Endothelial cell of umbilical vein (primary cell): Measurements from ENCODE around the gene CD83. TPM values are rescaled to one million over a fixed set of nuclear protein-coding genes. Genes with fewer than 3 reads are reported as not detected.

ENCODE experiments used
- BruUV-seq: library from RNA; stranded (reverse); fragments of 400-500 nt; replicated peaks from 2 replicates; lab custom pipeline; 2021; lab: Mats Ljungman, UMichigan
- CTCF ChIA-PET: fragments of 300-600, 350-600 bp; sonication (Branson Sonifier 250); formaldehyde crosslinking; loops from one replicate; lab custom pipeline; 2021; ENCODE audit warnings: antibody characterized with exemption, inconsistent platforms; lab: Charles Lee
- POLR2A ChIA-PET: fragments of 300-600, 350-600 bp; sonication (Branson Sonifier 250); formaldehyde crosslinking; loops from one replicate; lab custom pipeline; 2021; ENCODE audit warnings: antibody characterized with exemption, inconsistent platforms; lab: Charles Lee
- DNase-seq: peaks from one replicate; pipeline ENCODE4 v3.0.0-alpha.2; 2011; ENCODE audit warnings: low read depth, low spot score
- FAIRE-seq: peaks from 2 replicates; lab custom pipeline; 2011; peaks lifted over from hg19 to GRCh38; lab: Jason Lieb, UNC
- H2AFZ ChIP-seq: 2 replicates; pipeline ENCODE4 v1.6.0; 2012; ENCODE audit warnings: low read depth, low read length, control low read depth, inconsistent platforms
- H3K27ac ChIP-seq: 2 replicates; pipeline ENCODE4 v1.5.1; 2011; ENCODE audit warnings: low read depth, mild to moderate bottlenecking, control low read depth, low read length, moderate library complexity; ENCODE audit not compliant: insufficient read depth
- H3K27me3 ChIP-seq, 2 experiments: 2 replicates each; pipeline versions ENCODE4 v1.6.0 to v1.6.1; 2011; ENCODE audit warnings: low read length in 2 of 2, mixed read lengths in 1 of 2; ENCODE audit not compliant: control insufficient read depth in 2 of 2, insufficient read depth in 2 of 2
- H3K36me3 ChIP-seq, 2 experiments: 2 replicates in 1 of 2; 3 replicates in 1 of 2; pipeline ENCODE4 v1.5.1; 2011; ENCODE audit warnings: low read length in 2 of 2, mild to moderate bottlenecking in 1 of 2, moderate library complexity in 1 of 2; ENCODE audit not compliant: control insufficient read depth in 2 of 2, insufficient read depth in 2 of 2; ENCODE audit errors: extremely low read depth in 1 of 2
- H3K4me1 ChIP-seq: 3 replicates; pipeline ENCODE4 v1.5.1; 2011; ENCODE audit warnings: mild to moderate bottlenecking, low read length; ENCODE audit not compliant: control insufficient read depth, insufficient read depth; ENCODE audit errors: extremely low read depth
- H3K4me2 ChIP-seq: 2 replicates; pipeline ENCODE4 v1.6.1; 2011; ENCODE audit warnings: low read length, control low read depth, mixed read lengths; ENCODE audit not compliant: insufficient read depth
- H3K4me3 ChIP-seq, 3 experiments: fragments of 200-600 bp in 1 of 3; sonication (generic), shearing (Covaris generic) in 1 of 3; replicated peaks in 1 of 3; 2 replicates each; pipeline ENCODE4 v1.5.1; 2011 to 2016; ENCODE audit warnings: control low read depth in 3 of 3, low read length in 3 of 3, mild to moderate bottlenecking in 2 of 3, inconsistent platforms in 1 of 3, low read depth in 1 of 3, moderate library complexity in 1 of 3; ENCODE audit not compliant: insufficient read depth in 1 of 3
- H3K79me2 ChIP-seq: 2 replicates; pipeline ENCODE4 v1.6.0; 2012; ENCODE audit warnings: low read length, inconsistent platforms; ENCODE audit not compliant: control insufficient read depth, insufficient read depth
- H3K9ac ChIP-seq: replicated peaks from 2 replicates; pipeline ENCODE3; 2011; ENCODE audit warnings: low read length, control low read depth; ENCODE audit not compliant: insufficient read depth; ENCODE audit errors: extremely low read depth
- H3K9me1 ChIP-seq: replicated peaks from 3 replicates; pipeline ENCODE4 v1.6.0; 2011; ENCODE audit warnings: mild to moderate bottlenecking, low read length; ENCODE audit not compliant: control insufficient read depth, insufficient read depth; ENCODE audit errors: extremely low read depth
- H3K9me3 ChIP-seq: replicated peaks from 2 replicates; pipeline ENCODE4 v1.5.1; 2012; ENCODE audit warnings: low read length, inconsistent platforms; ENCODE audit not compliant: control insufficient read depth, insufficient read depth
- H4K20me1 ChIP-seq: replicated peaks from 2 replicates; pipeline ENCODE3; 2011; ENCODE audit warnings: mild to moderate bottlenecking, low read length; ENCODE audit not compliant: control insufficient read depth, insufficient read depth; ENCODE audit errors: extremely low read depth
- CTCF ChIP-seq, 2 donors: IDR thresholded peaks; 1 replicate in 1 of 2; 2 replicates in 1 of 2; pipeline ENCODE4 v1.5.1; 2011; ENCODE audit warnings: low read length in 2 of 2, mild to moderate bottlenecking in 2 of 2, moderate library complexity in 2 of 2, control low read depth in 1 of 2, inconsistent platforms in 1 of 2, low read depth in 1 of 2; ENCODE audit not compliant: insufficient read depth in 1 of 2; ENCODE audit errors: extremely low read depth in 1 of 2
- EZH2 ChIP-seq: IDR thresholded peaks from 2 replicates; pipeline ENCODE4 v1.6.1; 2012; ENCODE audit warnings: borderline replicate concordance, low read depth, mild to moderate bottlenecking, moderate library complexity, low read length, inconsistent platforms; ENCODE audit not compliant: severe bottlenecking
- FOS ChIP-seq: IDR thresholded peaks from 2 replicates; pipeline ENCODE4 v1.6.1; 2011; ENCODE audit warnings: mild to moderate bottlenecking, low read length, moderate library complexity, borderline replicate concordance; ENCODE audit not compliant: insufficient read depth
- GATA2 ChIP-seq: IDR thresholded peaks from 2 replicates; pipeline ENCODE4 v1.7.0; 2011; ENCODE audit warnings: low read depth, mild to moderate bottlenecking, moderate library complexity, mixed read lengths, low read length; ENCODE audit not compliant: insufficient read length, insufficient read depth
- JUN ChIP-seq: IDR thresholded peaks from 2 replicates; pipeline ENCODE4 v1.6.1; 2011; ENCODE audit warnings: borderline replicate concordance, low read depth; ENCODE audit not compliant: insufficient read length, insufficient read depth
- MAX ChIP-seq: IDR thresholded peaks from 2 replicates; pipeline ENCODE4 v1.6.1; 2011; ENCODE audit not compliant: insufficient read depth, insufficient read length
- MYC ChIP-seq: IDR thresholded peaks from one replicate; pipeline ENCODE4 v1.6.1; 2011; ENCODE audit warnings: mild to moderate bottlenecking, low read depth, low read length
- POLR2A ChIP-seq: IDR thresholded peaks from 2 replicates; pipeline ENCODE4 v1.6.1; 2012; ENCODE audit warnings: low read depth, mild to moderate bottlenecking, control low read depth, low read length
- POLR2AphosphoS5 ChIP-seq: IDR thresholded peaks from 2 replicates; pipeline ENCODE4 v1.6.1; 2012; ENCODE audit warnings: low read depth, mild to moderate bottlenecking, control low read depth, low read length, moderate library complexity; ENCODE audit not compliant: insufficient read depth
- dilution Hi-C: fragments of 300-500 bp; cut with MboI; formaldehyde crosslinking; loops from one replicate; pipeline ENCODE4 v1.15.0; 2019; ENCODE audit warnings: low sequenced_read_pairs; ENCODE audit not compliant: extremely low pct_ligation_motif_present
- intact Hi-C: fragments of 100-400 bp; cut with micrococcal nuclease; formaldehyde crosslinking; loops from one replicate; pipeline ENCODE4 v1.10.0; 2022
- polyA plus RNA-seq, 4 experiments: library from polyadenylated mRNA; depleted of rRNA in 3 of 4; stranded (reverse) in 3 of 4; unstranded in 1 of 4; fragments of >200 nt; gene quantifications; 2 replicates each; pipeline versions ENCODE4 v1.2.1 to v1.2.3, GENCODE V29; 2011 to 2012; ENCODE audit warnings: missing spikeins in 1 of 4
- total RNA-seq: library from RNA; stranded (reverse); gene quantifications from 2 replicates; pipeline ENCODE4 v1.2.3, GENCODE V29; 2021

The CD83 gene
- total and polyA plus RNA-seq, 2 donors (not counting 3 experiments of a cell fraction or from before 2014, with no cell fraction given) = 0.40 to 0.46 TPM

GRCh38 chr6:14086701-14087100 is 30.9 kb upstream of the CD83 start:
- Histone ChIP-seq H3K9me1 (no peaks in the 10 kb centered on the region), H3K79me2 (no peaks in the 10 kb centered on the region), H3K4me3 (no peak overlapping the region), H2AFZ (no peak overlapping the region), H3K4me2 (no peak overlapping the region), H3K27ac (no peak overlapping the region), H3K9me3 (no peaks in the 10 kb centered on the region), H3K36me3 (no peaks in the 10 kb centered on the region), H3K27me3 (no peaks in the 10 kb centered on the region), H3K9ac (no peak overlapping the region), H4K20me1 (no peaks in the 10 kb centered on the region), H3K4me1 (no peaks in the 10 kb centered on the region)
- no TSS peak for BruUV-seq
- TF ChIP-seq FOS (peak; percentile 13), POLR2AphosphoS5 (no peak)
- dilution Hi-C loops (no loop called here), intact Hi-C loops (no loop called here)
- ChIA-PET POLR2A (no interaction called here), CTCF (no interaction called here)
- DNase-seq (no peak), FAIRE-seq (peak; percentile 33)

GRCh38 chr6:14088600-14089192 is 28.9 kb upstream of the CD83 start:
- no peak for TF ChIP-seq POLR2A
- no peak for TF ChIP-seq CTCF (IDR thresholded peaks at IDR 0.05; ENCODE audit: extremely low read depth in 1 of 2, insufficient read depth in 1 of 2, low read depth in 1 of 2, low read length in 2 of 2)
- TF ChIP-seq GATA2 = no peak
- no peak for TF ChIP-seq FOS
- no peak for TF ChIP-seq JUN
- TF ChIP-seq POLR2AphosphoS5 = no peak
- no peak for TF ChIP-seq MYC
- TF ChIP-seq EZH2 = no peak
- no peak for TF ChIP-seq MAX
- intact Hi-C loops = no loop called here
- CTCF ChIA-PET = interaction anchor here (1.1 kb wide), 1 partner anchor 22 kb away, joined by 3 read pairs; no protein-coding TSS in a partner anchor
- no peaks in the 10 kb centered on the region for H3K9me3 ChIP-seq
- POLR2A ChIA-PET = no interaction called here
- dilution Hi-C loops = no loop called here
- H3K79me2 ChIP-seq = no peaks in the 10 kb centered on the region
- H4K20me1 ChIP-seq = no peaks in the 10 kb centered on the region
- no peak overlapping the region for H3K9ac ChIP-seq
- FAIRE-seq = no peak
- H2AFZ ChIP-seq = no peak overlapping the region
- DNase-seq = no peak
- no peaks in the 10 kb centered on the region for H3K4me1 ChIP-seq
- no peak overlapping the region for H3K4me2 ChIP-seq
- BruUV-seq = no TSS peak
- H3K9me1 ChIP-seq = no peaks in the 10 kb centered on the region
- no peak overlapping the region for H3K4me3 ChIP-seq
- no peaks in the 10 kb centered on the region for H3K27me3 ChIP-seq
- H3K27ac ChIP-seq = no peak overlapping the region
- H3K36me3 ChIP-seq = no peaks in the 10 kb centered on the region
